GM19467 (cell line): ENCODE results near the gene ATP10A.

ENCODE experiments used
- ATAC-seq: cut with Tn5 transposase; IDR thresholded peaks from one replicate; pipeline ENCODE4 v1.9.1; 2021; ENCODE audit warnings: mild to moderate bottlenecking, moderate library complexity; ENCODE audit not compliant: unreplicated experiment

The ATP10A gene

GRCh38 chr15:25687276-25687675, 175.9 kb downstream of the ATP10A start:
- ATAC-seq, result no peak

DNA sequence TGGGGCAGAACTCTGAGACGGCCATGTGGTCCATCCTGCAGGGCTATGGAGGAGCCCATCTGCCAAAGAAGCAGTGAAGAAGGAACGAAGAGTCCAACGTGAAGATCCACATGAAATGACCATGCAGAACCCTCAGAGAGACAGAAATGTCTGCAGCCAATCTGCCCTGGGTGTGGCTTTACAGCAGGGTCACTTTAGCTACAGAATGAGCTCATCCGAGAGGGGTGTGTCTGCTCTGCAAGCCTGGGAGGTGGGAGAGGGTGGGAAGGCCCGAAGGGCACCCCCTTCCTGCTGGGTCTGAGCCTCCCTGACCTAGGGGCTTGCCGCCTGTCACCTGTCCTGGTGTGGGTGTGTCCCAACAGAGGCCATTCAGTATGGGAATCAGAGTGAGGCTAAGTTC, 176.3 kb downstream of the ATP10A start:
- no peak for ATAC-seq

GRCh38 chr15:25684521-25685431, 178.4 kb downstream of the ATP10A start:
- no peak for ATAC-seq

- no peak for ATAC-seq
Observed at GRCh38 chr15:25683911-25684310, 179.2 kb downstream of the ATP10A start.

DNA sequence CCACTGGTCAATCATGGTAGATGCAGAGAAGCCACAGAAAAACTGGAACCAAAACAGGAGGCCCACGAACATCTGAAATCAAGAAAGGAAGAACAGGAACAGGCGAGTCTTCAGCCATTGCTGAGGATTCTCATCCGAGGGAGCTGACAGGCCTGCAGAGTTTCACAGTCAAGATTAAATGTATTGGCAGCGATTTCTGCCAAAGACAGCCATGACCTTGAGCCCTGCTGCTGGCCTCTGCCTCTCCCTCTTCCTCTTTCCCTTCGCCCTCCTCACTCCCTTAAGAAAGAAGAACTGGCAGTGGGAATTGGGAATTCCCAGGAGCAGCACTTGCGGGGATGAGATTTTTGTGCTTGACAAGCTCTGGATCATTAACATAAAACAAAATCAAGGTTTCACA, 179.7 kb downstream of the ATP10A start:
- no peak for ATAC-seq

GRCh38 chr15:25682340-25682739, 180.8 kb downstream of the ATP10A start:
- ATAC-seq, result no peak

DNA sequence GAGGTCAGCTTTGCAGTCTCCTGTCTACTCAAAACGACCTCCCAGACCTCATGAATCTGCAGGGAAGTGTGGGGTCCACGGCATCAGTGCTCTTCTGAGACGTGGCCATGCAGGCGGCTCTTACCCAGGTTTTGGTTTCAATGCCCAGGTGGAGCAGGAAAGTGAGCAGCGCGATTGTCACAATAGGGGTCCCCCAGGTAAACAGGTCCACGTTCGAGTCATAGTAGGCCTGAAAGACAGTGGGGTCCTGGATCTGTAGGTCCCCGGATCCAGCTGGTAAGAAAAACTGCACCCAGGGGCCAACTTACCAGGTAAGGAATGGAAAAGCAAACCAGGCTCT, 182.5 kb downstream of the ATP10A start:
- no peak for ATAC-seq

DNA sequence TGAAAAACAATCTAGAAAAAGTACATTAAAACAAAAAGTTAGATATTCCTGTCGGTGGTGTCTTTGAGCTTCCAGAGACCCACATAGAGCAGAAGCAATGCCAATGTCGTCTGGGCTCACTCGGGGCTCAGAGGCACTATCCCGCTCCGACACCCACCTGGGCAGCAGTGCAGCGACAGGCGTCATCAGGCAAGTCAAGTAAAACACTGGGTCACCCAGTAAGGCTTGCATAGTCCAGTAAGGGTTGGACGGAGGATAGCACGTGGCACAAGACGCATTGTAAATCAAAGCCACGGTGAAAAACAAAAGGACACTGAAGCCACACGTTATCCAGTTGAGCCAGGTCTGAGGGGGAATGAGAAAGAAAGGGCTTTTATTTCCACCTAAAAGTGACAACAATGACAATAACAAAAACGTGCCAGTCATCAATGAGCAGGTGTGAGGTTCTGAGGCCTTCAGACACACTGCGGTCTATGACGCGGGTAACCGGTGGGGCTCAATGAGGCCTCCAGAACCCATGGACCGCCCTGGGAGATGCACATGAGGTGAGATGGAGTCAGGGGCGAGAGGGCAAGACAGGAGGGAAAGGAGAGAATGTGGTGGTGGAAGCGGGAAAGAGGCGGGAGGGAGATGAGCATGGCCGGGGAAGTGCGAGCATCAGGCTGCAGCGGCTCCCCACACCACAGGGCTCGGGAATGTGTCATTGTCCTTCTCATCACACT, 183.0 kb downstream of the ATP10A start:
- no peak for ATAC-seq

DNA sequence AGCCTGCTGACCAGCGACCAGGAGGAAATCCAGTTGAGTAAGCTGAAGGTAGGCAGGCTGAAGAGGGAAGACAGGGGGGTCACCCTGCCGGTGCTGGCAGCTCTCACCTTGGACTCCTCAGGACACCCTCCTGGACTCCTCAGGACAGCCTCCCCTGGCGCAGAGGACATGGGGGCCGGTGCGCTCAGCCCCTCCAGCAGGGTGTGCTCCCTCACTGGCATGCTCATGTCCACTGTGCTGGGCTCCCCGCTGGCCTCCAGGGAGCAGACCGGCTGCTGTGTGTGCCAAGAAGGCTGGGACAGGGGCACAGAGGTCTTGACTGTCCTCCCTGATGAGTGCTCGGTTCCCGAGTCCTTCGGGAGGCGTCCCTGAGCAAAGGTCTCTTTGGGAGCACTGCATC, 183.6 kb downstream of the ATP10A start:
- ATAC-seq, result no peak

- no peak for ATAC-seq
Observed at GRCh38 chr15:25678500-25678855, 184.6 kb downstream of the ATP10A start.

GRCh38 chr15:25677719-25678499, 185.2 kb downstream of the ATP10A start:
- ATAC-seq, result no peak

DNA sequence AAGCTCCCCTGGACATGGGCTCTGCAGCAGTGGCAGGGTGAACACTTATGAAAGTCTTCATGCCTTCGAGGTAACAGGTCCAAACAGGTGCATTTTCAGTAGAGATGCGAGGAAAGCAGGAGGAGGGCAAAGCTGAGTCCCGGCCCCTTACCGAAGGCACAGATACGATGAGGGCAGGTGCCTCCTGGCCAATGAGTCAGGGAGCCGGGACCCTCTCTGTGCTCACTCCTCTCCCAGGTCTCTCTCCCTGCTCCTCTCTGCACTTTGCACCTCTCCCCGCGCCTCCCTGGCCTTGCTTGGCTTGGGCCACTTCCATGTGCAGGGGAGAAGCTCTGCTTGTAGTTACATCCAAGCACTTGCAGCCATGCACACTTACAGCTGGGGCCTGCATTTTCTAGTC, 187.1 kb downstream of the ATP10A start:
- no peak for ATAC-seq

DNA sequence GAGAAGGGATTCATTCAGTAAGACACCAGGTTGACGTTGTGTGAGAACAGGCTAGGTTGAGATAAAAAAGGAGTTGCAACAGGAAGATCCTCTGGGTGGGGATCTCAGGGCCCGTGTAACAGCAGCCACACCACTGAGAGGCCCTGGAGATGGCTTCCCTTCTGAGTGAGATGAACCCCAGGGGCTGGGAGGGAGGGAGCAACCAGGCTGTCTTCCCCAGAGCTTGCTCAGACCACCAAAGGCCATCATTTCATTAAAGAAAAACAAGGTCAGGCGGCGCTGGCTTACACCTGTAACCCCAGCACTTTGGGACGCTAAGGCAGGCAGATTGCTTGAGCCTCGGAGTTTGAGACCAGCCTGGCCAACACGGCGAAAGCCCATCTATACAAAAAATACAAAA, 187.7 kb downstream of the ATP10A start:
- ATAC-seq, result no peak

- no peak for ATAC-seq
Observed at GRCh38 chr15:25674913-25675312, 188.2 kb downstream of the ATP10A start.

- ATAC-seq, result no peak
Observed at GRCh38 chr15:25673972-25674371, 189.2 kb downstream of the ATP10A start.

DNA sequence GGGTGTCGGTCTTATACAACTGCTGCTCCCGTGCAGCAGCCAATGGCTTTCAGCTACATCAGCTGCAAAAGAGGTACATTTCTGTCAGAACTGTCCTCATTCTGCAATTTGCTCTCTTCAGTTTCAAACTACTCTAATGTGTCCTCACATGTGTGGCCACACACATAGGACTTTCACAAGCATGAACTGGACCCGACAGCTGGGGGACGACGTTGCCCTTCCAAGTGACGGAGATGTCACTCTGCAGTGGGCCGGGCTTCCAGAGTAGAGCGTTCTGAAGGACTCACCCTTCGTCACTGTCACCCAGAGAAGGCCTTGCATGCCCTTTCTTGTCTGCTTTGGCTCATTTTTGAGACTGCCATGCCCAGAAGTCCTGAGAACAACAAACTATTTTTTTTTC, 189.8 kb downstream of the ATP10A start:
- no peak for ATAC-seq

DNA sequence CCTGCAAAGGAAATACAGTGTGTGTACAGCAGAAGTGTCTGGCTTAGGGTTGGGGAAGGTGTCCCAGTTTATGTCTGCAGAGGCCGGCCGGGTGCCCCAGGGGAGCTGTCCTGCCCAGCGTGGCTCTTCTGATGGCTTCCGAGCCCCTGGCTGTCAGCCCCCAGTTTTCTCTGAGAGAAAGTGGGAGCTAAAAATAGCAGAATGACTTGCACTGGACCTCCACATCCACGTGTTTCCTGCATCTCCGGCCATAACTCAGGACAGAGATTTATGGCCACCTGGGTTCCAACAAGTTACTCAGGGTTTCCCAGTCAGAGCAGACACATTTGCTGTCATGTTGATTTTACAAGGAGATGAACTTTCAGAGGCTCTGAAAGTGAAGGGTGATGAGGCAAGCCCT, 192.0 kb downstream of the ATP10A start:
- ATAC-seq, result no peak

GRCh38 chr15:25670621-25671020, 192.5 kb downstream of the ATP10A start:
- ATAC-seq, result no peak

- no peak for ATAC-seq
Observed at GRCh38 chr15:25670025-25670554, 193.0 kb downstream of the ATP10A start.

GRCh38 chr15:25668901-25669300, 194.2 kb downstream of the ATP10A start:
- ATAC-seq, result no peak

DNA sequence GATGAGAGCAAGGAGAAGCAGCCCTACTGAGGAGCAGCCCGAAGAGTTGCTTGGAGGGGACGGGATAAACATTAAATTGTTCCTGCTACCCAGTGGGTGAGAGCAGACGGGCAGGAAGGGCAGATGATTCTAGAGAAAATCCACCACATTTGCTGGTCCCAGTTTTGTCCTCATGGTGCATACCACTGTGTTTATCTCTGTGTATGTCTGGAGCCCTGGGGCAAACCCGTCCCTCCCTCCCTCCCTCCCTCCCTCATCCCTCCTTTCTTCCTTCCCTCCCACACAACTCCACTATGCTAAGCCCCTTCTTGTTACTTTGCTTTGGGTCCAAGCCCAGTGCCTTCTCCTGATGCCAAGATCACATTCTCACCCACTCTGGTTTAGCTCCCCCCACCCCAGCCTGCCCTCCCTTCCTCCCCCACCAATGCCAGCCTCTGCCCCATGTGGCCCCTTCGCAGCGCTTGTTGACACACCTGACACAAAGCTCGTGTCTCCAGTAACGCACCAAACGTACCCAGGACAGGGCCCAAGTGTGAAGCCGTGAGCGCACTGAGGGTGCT, 194.8 kb downstream of the ATP10A start:
- no peak for ATAC-seq
